Skin epidermis (tissue), 12 donors: ENCODE data around the gene CRMP1.
A peak's percentile ranks its signal among the peaks of the same experiment; 100 is the strongest.
"Not testable (repeated sequence)": the region's sequence is repeated elsewhere in the genome, so short reads cannot be mapped to it uniquely, and the experiment has no call there.

Source experiments
- H3K27ac ChIP-seq, 21 experiments: fragments of 200-600 bp; sonication (generic) in 11 of 21; one replicate each; pipeline ENCODE4 v1.5.0; 2020; ENCODE audit warnings: mild to moderate bottlenecking in 3 of 21, inconsistent platforms in 2 of 21, moderate library complexity in 2 of 21
- H3K4me3 ChIP-seq, 7 experiments: fragments of 200-600 bp; sonication (generic) in 2 of 7; one replicate each; pipeline ENCODE4 v1.5.0; 2020; ENCODE audit warnings: inconsistent platforms in 2 of 7, mild to moderate bottlenecking in 2 of 7, moderate library complexity in 1 of 7

The CRMP1 gene

GRCh38 chr4:5865896-5866599 is 26.8 kb downstream of the CRMP1 start:
- H3K4me3 ChIP-seq, result no peak overlapping the region
- no peak overlapping the region for H3K27ac ChIP-seq

GRCh38 chr4:5863461-5864113 is 29.3 kb downstream of the CRMP1 start:
- Histone ChIP-seq H3K27ac (no peak overlapping the region), H3K4me3 (no peak overlapping the region)

GRCh38 chr4:5858020-5858769 is 34.7 kb downstream of the CRMP1 start:
- Histone ChIP-seq H3K4me3 (no peak overlapping the region), H3K27ac (no peak overlapping the region)

GRCh38 chr4:5857199-5857598 is 35.7 kb downstream of the CRMP1 start:
- Histone ChIP-seq H3K4me3 (no peak overlapping the region), H3K27ac (no peak overlapping the region)

GRCh38 chr4:5856362-5856761 is 36.5 kb downstream of the CRMP1 start:
- H3K4me3 ChIP-seq, H3K27ac ChIP-seq: not testable (repeated sequence)

GRCh38 chr4:5854929-5855328 is 38.0 kb downstream of the CRMP1 start:
- no peak overlapping the region for H3K4me3 ChIP-seq
- H3K27ac ChIP-seq, result no peak overlapping the region

DNA sequence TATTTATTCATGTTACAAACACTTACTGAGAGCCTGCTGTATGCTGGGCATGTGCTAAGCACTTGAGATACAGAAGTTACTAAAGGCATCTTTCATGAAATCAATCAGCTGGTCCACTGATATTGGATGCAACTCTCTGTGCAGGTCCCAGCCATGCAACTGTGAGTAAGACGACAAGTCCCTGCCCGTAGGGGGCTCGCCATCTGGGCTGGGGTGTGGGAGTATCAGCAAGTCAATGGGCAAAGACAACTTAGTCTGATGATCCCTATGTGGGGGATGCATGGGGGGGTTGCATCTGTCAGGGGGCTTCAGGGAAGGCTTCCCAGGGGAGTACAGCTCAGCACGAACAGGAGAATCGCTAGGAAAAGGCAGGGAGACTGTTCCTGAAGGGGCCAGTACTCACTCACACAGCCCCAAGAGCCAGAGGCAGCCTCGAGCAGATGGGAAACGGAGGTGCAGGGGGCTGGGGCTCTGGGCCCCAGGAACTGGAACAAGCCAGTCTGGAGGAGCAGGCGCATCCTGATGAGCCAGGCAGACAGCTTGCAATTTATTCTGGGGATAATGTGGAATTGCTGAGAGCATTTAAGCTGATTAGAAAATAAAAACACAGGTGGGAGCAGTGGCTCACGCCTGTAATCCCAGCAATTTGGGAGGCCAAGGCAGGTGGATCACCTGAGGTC is 40.2 kb downstream of the CRMP1 start:
- Histone ChIP-seq H3K4me3 (no peak overlapping the region), H3K27ac (no peak overlapping the region)

DNA sequence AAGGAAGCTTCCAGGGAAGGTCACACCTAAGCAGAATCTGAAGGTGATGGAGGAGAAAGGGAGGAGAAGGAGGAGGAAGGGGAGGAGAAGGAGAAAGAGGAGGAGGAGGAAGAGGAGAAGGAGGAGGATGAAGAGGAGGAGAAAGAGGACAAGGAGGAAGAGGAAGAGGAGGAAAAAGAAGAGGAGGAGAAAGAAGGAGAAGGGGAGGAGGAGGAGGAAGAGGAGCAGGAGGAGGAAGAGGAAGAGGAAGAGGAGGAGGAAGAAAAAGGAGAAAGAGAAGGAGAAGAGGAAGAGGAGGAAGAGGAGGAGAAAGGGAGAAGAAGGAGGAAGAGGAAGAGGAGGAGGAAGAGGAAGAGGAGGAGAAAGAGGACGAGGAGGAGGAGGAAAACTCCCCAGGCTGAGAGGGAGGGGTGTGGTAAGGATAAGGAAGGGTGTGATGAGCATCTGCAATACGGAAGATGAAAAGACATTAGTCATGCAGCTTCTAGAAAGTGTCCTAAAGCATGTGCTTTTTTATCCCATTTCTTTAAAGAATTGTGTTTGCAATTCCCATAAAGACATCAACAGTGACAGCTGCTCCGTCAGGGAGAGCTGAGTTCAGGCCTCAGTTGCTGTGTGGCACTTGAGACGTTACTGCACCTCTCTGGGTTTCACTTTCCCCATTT is 41.1 kb downstream of the CRMP1 start:
- no peak overlapping the region for H3K27ac ChIP-seq
- H3K4me3 ChIP-seq, result no peak overlapping the region

DNA sequence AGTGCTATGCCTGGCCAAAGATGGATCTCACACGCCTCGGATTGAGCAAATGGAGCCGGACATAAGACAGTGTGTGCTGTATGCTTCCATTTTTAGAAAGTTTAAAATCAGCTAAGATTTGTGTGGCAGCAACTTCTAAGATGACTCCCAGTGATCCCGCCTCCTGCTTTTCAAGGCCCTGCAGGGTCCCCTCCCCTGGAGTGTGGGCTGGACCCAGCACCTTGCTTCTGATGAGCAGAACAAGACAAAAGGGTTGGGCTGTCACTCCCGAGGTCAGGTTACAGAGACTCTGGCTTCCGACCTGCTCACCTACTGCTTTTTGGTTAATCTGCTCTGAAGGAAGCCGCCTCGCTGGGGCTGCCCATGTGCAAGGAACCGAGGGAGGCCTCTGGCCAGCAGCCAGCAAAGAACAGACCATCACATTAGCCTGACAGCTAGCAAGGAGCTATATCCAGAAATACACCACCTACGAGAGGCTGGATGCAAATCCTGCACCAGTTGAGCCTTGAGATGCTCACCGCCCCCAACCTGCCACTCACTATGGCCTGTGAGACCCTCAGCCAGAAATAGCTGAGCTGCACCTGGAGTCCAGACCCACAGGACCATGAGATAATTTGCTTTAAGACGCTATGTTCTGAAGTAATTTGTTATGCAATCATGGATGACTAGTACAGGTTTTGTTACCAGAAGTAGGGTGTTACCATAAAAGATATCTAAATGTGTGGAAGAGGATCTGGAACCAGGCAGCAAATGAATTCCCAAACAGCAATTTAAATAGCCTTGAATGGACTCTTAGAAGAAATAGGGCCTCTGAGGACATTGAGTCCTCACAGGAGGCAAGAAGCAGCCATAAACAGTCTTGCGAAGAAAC is 47.6 kb downstream of the CRMP1 start:
- no peak overlapping the region for H3K4me3 ChIP-seq
- no peak overlapping the region for H3K27ac ChIP-seq

GRCh38 chr4:5843573-5844530 is 49.0 kb downstream of the CRMP1 start:
- H3K4me3 ChIP-seq, result no peak overlapping the region
- no peak overlapping the region for H3K27ac ChIP-seq

DNA sequence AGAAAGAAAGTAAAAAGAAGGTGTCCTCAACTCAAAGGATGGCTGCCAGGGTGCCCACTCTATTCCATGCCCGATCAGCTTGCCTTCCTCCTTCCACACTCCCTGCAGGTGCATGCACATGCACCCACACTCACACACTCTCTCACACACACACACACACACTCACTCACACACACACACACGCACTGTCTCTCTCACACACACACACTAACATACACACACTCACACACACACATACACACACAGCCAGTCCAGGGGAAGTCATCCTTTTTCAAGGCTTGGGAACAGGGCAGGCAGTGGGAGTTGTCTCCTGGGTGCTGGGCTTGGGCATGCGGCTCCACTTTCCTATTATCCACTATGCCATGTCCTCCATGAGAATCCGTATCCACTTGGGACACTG is 50.4 kb downstream of the CRMP1 start:
- Histone ChIP-seq H3K4me3 (no peak overlapping the region), H3K27ac (no peak overlapping the region)

DNA sequence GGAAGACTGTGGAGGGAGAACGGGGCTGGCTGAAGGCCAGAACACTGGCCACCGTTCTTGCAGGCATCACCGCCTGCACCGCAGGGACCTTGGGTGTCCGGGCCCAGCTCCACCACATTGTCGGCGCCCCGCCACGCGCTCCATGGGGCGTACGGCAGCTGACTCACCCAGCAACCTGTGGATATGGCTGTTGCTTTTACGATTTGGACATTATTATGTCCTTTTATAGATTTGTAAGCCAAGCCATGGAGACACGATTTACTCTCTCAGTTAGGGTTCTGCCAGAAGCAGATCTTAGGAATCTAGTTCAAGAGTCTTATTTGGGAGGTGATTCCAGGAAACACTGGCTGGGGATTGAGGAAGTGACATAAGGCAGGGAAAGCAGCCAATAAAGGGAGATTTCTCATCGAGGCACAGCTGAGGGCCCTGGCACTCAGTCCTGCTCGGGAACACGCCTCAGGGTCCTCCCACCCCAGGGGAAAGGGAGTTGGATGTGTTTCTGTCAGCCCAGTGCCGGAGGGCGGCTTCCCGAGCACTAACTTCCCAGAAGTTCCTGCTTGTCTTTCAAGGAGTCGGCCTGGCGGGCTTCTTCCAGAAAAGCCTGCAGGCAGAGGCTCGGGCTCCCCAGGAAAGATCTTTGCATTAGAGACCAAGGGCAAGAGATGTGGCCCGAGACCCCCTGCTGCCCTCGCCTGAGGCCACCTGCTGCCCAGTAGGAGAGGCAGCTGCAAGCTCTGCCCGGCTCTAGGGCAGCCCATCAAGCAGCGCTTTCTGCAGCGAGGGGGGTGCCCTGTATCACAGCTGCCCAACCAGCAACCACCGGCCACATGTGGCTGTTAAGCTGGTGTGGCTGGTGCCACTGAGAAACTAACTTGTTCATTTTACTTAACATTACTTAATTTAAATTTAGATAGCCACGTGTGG is 52.9 kb downstream of the CRMP1 start:
- H3K27ac ChIP-seq, result peak overlapping the region in 2 of 21 experiments; percentile 6 to 14
- H3K4me3 ChIP-seq, result no peak overlapping the region

DNA sequence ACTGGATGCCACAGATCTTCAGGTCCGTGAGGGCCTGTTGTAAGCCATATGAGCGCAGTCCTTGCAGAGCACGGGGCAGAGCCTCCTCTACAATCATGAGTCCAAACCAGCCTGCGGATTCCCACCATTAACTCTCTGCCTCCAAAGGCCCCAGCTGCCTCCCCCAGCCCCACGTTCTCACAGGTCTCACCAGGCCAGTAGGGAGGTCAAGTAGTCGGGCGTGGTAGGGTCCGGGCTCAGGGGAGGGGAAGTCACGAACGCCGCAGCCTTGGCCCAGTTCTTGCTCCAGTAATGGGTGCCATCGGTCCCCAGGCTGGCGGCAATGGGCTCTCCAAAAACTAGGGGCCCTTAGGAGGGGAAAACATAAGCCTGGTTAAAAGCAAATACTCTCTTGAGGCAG is 53.6 kb downstream of the CRMP1 start:
- no peak overlapping the region for H3K4me3 ChIP-seq
- peak overlapping the region in 2 of 21 experiments; percentile 6 to 14 for H3K27ac ChIP-seq

- H3K4me3 ChIP-seq, H3K27ac ChIP-seq: not testable (repeated sequence)
Measured at GRCh38 chr4:5837483-5837882, 55.4 kb downstream of the CRMP1 start.

DNA sequence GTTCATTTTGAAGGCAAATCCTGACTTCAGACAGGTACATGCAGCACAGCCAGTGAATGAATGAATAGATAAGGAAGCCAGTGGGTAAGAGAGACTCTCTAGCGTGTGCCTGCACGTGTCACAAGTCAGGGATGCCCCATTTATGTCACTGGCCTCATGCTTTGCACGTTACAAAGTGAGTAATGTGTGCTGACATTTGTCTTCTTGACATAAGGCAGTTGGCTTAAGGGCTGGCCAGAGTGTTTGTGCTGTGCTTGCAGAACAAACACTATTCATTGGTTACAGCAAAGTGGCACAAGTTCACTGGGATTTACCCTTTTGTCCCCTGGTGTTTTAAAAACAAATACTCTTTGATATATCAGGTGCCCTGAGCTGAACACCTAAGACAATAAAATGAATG is 55.9 kb downstream of the CRMP1 start:
- Histone ChIP-seq H3K27ac (no peak overlapping the region), H3K4me3 (no peak overlapping the region)

DNA sequence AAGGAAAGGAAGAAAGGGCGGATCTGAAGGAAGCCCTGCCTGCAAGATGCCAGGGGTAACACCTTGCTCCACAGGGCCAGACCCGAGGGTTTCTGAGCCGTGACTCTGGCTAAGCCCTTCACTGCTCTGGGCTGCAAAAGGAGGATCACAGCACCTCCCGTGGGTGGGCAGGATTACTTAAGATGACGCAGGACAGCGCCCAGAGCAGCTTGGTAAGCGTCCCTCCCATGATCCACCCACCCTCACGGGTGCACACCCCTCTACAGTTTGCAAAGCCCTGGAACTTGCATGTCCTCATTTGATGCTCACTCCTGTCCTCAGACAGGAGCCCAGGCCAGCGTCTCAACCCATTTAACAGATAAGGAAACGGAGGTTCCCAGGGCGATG is 64.9 kb downstream of the CRMP1 start:
- no peak overlapping the region for H3K4me3 ChIP-seq
- no peak overlapping the region for H3K27ac ChIP-seq
